GM21723 (cell line): ENCODE data around the gene CERS4.
A peak's percentile ranks its signal among the peaks of the same experiment; 100 is the strongest.
"Not testable (repeated sequence)": the region's sequence is repeated elsewhere in the genome, so short reads cannot be mapped to it uniquely, and the experiment has no call there.

Experiments used
- ATAC-seq: cut with Tn5 transposase; IDR thresholded peaks from one replicate; pipeline ENCODE4 v1.9.1; 2021; ENCODE audit warnings: mild to moderate bottlenecking, moderate library complexity; ENCODE audit not compliant: unreplicated experiment

Gene CERS4

GRCh38 chr19:8209462-8210378 is 550 bp downstream of the CERS4 start:
- peak; percentile 59 for ATAC-seq

DNA sequence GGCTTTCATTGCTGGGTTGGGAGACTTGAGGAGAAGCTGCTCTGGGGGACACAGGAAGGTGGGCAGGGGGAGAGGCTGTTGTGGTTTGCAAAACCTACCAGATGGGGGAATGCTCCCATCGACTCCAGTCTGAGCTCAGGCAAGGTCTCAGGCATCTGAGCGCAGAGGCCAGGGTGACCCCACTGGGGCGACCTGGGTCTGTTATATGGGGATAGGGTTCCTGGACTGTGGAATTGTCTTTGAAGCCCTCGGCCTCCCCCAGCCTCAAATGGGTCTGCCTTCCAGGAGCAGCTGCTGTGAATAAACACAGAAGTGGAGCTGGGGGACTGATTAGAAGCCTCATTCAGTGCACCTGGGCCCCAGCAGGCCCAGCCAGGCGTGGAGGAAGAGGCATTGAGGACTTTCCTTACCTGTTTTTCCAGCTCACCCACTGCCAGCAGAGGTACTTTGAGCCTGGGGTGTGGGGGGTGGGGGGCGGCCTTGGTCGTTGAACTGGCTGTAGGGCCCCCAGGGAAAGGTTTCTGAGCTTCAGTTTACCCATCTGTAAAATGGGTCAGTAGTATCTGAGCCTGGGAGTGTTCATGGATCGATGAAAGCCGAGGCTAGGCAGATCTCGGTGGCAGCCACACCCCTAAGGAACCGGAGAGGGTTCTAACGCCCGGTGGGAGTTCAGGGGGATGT is 1.4 kb downstream of the CERS4 start:
- no peak for ATAC-seq

DNA sequence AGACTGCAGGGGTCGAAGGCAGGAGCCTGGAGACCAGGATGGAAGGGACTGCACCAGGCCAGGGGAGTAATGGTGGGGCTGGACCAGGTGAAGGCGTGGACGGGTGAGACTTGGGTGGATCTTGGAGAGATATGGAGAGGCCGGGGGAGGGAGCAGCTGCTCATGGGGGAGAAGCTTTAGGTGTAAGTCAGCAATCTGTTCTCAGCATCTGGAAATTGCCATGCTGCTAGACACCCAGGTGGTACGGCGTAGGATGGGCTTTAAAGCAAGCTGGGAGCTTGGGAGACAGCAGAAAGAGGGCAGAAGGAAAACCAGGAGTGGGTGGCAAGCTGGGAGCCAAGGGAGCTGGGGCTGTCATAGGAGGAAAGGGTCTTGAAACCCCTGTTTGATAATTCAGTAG is 3.0 kb downstream of the CERS4 start:
- ATAC-seq, result no peak

- ATAC-seq, result no peak
Measured at GRCh38 chr19:8212916-8213315, 3.7 kb downstream of the CERS4 start.

- ATAC-seq, result no peak
Measured at GRCh38 chr19:8213827-8214672, 4.9 kb downstream of the CERS4 start.

DNA sequence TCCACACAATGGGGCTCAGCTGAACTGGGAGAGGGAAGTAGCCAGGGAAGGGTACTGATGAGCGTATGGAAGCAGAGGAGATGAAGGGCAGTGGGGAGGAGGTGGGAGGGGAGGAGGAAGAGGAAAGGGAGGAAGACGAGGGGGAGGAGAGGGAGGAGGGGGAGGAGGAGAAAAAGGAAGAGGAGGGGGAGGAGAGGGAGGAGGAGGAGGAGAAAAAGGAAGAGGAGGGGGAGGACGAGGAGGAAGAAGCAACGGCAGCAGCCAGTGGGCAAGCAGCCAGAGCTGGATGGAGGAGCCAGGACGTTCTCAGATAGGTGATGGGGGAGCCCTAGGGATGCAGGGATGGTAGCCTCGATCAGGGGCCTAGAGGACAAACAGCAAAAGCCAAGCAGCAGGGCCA is 5.6 kb downstream of the CERS4 start:
- no peak for ATAC-seq

DNA sequence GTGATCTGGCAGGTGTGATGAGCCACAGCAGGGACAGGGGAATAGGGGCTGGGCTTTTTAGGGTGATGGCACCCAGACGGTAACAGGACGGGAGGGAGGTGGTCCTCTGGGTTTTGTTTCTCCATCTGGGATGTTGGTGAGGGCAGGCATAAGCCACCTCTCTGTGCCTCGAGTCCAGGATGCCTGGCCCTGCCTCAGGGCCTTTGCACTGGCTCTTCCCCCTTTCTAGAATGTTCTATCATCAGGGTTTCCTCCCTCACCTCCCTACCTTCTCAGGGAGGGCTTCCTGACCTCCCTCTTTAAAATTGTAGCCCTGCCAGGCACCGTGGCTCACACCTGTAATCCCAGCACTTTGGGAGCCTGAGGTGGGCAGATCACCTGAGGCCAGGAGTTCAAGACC is 6.6 kb downstream of the CERS4 start:
- ATAC-seq, result no peak

DNA sequence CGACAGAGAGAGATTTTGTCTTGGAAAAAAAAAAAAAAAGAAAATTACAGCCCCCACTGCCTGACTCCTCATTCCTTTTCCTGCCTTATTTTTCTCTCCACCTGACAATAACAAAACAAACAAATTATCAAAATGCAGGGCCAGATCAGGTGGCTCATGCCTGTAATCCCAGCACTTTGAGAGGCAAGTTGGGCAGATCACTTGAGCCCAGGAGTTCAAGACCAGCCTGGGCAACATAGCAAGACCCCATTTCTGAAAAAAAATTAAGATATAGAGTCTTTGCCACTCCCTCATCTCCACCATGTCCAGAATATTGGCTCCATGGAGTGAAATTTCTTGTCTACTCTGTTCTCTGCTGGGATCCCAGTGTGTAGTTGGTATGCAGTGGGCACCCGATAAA is 7.2 kb downstream of the CERS4 start:
- no peak for ATAC-seq

DNA sequence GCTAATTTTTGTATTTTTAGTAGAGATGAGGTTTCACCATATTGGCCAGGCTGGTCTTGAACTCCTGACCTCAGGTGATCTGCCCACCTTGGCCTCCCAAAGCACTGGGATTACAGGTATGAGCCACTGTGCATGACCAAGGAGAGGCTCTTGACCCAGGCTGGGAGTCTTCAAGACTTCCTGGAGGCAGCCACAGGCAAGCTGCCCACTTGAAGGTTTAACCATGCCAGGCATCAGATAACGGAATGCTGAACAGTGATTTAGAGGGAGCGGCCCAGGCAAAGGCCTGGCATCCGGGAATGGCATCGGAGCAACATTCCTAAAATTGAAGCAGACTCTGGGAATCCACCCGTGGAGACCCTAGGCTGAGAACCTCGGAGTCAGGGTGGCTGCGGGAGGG is 9.0 kb downstream of the CERS4 start:
- ATAC-seq, result not testable (repeated sequence)

DNA sequence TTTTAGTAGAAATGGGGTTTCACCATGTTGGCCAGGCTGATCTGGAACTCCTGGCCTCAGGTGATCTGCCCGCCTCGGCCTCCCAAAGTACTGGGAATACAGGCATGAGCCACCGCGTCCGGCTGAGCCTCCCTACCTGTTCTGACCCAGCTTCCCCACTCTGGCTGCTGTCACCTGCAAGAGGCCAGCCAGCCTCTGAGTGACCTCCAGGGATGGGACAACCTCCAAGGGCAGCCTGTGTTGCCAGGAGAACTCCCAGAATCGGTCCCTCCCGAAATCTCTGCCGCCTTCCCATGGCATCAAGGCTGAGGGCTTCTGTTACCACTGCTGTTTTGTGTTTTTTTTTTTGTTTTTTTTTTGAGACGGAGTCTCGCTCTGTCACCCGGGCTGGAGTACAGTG is 11.3 kb downstream of the CERS4 start:
- ATAC-seq, result no peak

- ATAC-seq, result no peak
Measured at GRCh38 chr19:8221161-8221560, 12.0 kb downstream of the CERS4 start.

DNA sequence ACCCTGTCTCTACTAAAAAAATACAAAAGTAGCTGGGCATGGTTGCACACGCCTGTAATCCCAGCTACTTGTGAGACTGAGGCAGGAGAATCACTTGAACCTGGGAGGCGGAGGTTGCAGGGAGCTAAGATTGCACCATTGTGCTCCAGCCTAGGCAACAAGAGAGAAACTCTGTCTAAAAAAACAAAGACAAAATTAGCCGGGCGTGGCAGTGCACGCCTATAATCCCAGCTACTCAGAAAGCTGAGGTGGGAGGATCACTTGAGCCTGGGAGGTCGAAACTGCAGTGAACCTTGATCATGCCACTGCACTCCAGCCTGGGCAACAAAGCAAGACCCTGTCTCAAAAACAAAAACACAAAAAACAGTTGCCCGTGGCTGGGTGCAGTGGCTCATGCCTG is 14.3 kb downstream of the CERS4 start:
- not testable (repeated sequence) for ATAC-seq

GRCh38 chr19:8224394-8225145 is 15.4 kb downstream of the CERS4 start:
- no peak for ATAC-seq

DNA sequence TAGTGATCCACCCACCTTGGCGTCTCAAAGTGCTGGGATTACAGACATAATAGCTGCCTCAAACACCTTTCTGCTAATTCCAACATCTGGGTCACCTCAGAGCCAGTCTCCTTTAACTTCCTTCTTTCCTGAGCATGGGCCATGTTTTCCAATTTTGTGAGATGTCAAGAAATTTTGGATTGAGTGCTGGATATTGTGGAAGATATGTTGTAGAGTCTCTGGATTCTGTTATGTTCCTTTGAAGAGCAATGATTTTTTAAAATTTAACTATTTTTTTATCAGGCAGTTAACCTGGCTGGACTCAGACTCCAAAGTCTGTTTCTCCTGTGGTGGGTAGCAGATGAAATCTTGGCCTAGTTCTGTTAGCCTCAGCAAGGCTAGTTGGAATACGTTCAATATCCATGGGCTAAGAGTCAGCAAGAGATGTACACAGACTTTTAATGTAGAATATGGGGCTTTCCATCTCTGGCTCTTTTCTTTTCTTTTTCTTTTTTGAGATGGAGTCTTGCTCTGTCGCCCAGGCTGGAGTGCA is 22.0 kb downstream of the CERS4 start:
- ATAC-seq, result no peak

DNA sequence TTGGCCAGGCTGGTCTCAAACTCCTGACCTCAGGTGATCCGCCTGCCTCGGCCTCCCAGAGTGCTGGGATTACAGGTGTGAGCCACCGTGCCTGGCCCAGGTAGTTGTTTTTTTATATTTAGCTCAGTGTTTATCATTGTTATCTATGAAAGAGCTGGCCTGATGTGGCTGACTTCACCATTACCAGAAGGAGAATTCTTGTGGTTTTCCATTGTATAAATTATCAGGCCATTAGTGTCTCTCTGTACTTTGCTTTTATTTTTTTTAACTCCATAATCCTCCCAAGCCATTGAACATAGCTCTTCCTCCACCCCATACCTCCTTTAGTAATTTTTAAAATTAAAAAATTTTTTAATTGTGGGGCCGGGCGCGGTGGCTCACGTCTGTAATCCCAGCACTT is 24.2 kb downstream of the CERS4 start:
- no peak for ATAC-seq

GRCh38 chr19:8237026-8237425 is 27.9 kb downstream of the CERS4 start:
- no peak for ATAC-seq

DNA sequence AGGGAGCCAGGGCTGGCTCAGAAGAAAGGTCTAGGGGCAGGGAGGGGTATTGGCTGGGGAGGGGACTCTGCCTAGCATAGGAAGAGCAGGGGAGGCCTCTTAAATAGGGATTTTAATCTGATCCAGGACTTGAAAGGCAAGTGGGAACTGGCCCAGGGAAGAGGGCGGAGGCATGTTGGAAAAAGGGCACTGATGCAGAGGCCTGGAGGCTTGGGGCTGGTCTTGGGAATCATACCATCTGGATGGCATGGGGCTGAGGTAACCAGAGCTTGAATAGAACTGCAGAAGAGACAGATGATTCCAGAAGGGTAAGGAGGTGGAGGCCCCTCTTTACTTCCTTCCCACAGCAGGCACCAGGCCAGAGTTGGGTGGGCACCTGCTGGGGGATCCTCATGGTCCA is 29.1 kb downstream of the CERS4 start:
- ATAC-seq, result no peak

DNA sequence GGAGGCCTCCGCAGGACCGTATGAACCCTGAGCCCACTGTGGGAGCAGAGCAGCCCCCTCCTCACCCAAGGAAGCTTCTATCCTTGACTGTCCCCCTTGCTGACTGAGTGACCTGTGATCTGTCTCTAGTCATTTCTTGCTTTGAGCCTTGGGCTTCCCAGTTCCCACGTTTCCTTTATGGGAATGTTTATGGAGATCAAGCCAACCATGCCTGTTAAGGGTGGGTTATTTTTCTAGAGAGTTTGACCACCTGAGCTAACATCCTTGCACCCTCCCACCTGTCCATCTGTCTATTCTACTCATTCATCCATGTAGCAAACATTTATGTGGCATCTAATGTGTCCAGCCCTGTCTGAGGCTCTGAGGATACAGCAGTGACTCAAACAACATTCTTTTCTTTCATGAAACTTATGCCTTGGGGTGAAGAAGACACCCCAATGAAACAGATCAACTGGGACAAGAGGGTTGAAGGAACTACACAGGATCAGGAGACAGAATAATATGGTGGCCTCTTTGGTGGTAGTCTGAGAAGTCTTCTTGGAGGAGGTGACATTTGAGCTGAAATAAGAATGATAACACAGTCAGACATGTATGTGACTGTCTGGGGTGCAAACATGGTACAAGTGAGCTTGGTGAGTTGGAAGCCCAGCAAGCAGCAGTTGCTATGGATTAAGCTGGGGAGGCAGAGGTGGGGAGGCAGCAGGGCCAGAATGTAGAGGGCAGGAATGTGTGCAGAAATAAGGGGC is 30.5 kb downstream of the CERS4 start:
- peak; percentile 15 for ATAC-seq
